ENCODE data around the gene MITF. TPM values are rescaled to one million over a fixed set of nuclear protein-coding genes. Genes with fewer than 3 reads are reported as not detected.

Gene MITF
- total RNA-seq, 3 donors from 2014 or later, result 3.2 to 56.1 (median 5.5) TPM

DNA sequence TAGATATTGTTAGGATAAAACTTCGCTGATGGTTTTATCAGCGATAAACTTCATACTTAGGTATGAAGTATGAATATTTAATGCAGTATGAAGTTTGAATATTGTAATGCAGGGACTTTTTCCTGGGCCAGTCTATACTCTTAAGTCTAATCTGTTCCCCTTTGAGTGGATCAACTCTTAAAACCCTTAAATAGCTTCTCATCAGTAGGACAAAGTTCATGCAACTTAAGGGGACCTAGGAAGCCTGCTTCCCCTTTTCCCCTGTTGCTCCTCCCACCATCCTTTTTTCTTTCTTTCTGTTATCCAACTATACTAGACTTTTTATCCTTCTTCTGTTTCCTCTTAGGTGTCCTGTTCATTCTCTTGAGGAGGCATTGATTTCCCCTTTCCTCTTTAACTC is 78.7 kb downstream of the MITF start:
- ATAC-seq (no peak), DNase-seq (no peak)
- intact Hi-C loops (cut with DNase I, micrococcal nuclease), result no loop called here
- Histone ChIP-seq H3K4me1 (ENCODE audit: low read depth) (peaks cover 7% of the 10 kb centered on the region), H3K4me3 (no peak overlapping the region), H3K9me3 (no peaks in the 10 kb centered on the region), H3K36me3 (ENCODE audit: low read depth) (no peaks in the 10 kb centered on the region)
- TF ChIP-seq, protein P1, sequence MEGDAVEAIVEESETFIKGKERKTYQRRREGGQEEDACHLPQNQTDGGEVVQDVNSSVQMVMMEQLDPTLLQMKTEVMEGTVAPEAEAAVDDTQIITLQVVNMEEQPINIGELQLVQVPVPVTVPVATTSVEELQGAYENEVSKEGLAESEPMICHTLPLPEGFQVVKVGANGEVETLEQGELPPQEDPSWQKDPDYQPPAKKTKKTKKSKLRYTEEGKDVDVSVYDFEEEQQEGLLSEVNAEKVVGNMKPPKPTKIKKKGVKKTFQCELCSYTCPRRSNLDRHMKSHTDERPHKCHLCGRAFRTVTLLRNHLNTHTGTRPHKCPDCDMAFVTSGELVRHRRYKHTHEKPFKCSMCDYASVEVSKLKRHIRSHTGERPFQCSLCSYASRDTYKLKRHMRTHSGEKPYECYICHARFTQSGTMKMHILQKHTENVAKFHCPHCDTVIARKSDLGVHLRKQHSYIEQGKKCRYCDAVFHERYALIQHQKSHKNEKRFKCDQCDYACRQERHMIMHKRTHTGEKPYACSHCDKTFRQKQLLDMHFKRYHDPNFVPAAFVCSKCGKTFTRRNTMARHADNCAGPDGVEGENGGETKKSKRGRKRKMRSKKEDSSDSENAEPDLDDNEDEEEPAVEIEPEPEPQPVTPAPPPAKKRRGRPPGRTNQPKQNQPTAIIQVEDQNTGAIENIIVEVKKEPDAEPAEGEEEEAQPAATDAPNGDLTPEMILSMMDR (IDR thresholded peaks at IDR 0.05), result no peak

DNA sequence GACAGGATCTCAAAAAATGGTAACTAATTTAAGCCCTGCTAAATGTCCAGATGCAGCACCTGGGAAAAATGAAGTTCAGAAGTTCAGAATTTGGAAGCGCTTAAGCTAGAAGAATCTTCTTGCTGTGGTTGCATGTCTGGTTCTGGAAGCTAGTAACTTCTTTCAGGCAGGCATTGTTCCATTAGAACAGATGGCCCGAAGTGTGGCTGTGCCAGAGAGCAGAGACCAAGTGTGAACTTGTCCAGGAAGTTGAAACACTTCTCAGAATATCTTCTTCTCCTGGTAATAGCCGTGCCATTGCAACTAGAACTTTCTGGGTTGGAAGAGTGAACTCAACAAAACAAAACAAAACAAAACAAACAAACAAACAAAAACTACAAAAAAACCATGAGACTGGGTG is 80.0 kb downstream of the MITF start:
- H3K36me3 ChIP-seq (ENCODE audit: low read depth), result no peaks in the 10 kb centered on the region
- no peak for ATAC-seq
- peak in 1 of 3 donors; percentile 10 for DNase-seq
- intact Hi-C loops (cut with DNase I, micrococcal nuclease), result no loop called here
- no peaks in the 10 kb centered on the region for H3K9me3 ChIP-seq
- no peak overlapping the region for H3K4me3 ChIP-seq
- H3K4me1 ChIP-seq (ENCODE audit: low read depth), result peaks cover 7% of the 10 kb centered on the region
- TF ChIP-seq, protein P1 (IDR thresholded peaks at IDR 0.05), result no peak

DNA sequence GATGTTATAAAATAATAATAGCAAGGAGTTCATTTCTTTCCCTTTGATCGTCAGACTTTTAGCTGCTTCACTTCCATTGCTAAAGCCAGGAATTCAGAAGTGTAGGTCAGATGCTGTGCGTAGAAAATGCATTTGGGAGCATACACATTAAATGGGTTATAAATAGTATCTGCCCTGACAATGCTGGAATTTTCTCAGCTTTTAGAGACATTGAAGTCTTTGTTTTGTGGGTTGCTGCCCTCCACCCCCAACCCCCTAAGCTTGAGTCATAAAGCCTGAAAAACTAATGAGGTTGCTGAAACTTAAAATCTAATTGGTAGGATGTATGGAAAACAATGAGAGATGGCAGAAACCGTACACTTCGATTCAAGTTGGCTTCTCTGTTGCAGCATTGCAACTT is 81.9 kb downstream of the MITF start:
- intact Hi-C loops (cut with DNase I, micrococcal nuclease), result no loop called here
- ATAC-seq (no peak), DNase-seq (no peak)
- no peaks in the 10 kb centered on the region for H3K4me1 ChIP-seq (ENCODE audit: low read depth)
- no peaks in the 10 kb centered on the region for H3K36me3 ChIP-seq (ENCODE audit: low read depth)
- H3K9me3 ChIP-seq, result no peaks in the 10 kb centered on the region
- no peak overlapping the region for H3K4me3 ChIP-seq
- TF ChIP-seq, protein P1 (IDR thresholded peaks at IDR 0.05), result no peak

DNA sequence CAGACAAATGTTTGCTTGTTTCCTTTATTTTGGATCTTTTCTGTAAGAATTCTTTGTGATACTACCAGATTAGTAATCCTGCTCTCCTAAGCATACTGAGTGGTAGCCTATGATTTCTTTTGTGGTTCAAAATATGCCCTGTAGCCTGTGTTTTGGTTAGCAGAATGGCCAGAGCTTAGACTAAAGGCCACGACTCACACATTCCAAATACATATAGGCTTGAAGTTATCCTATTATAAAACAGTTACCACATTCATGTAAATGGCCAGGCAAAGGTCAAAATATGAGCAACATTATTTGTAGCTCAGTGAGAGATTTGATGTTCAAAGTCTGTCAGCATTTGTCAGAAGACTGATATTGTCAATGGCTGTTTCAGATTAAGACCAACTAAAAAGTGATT is 84.5 kb downstream of the MITF start:
- intact Hi-C loops (cut with DNase I, micrococcal nuclease), result no loop called here
- H3K4me3 ChIP-seq, result no peak overlapping the region
- H3K9me3 ChIP-seq, result no peaks in the 10 kb centered on the region
- no peaks in the 10 kb centered on the region for H3K4me1 ChIP-seq (ENCODE audit: low read depth)
- no peaks in the 10 kb centered on the region for H3K36me3 ChIP-seq (ENCODE audit: low read depth)
- ATAC-seq, result no peak
- DNase-seq, result no peak
- TF ChIP-seq, protein P1 (IDR thresholded peaks at IDR 0.05), result no peak

DNA sequence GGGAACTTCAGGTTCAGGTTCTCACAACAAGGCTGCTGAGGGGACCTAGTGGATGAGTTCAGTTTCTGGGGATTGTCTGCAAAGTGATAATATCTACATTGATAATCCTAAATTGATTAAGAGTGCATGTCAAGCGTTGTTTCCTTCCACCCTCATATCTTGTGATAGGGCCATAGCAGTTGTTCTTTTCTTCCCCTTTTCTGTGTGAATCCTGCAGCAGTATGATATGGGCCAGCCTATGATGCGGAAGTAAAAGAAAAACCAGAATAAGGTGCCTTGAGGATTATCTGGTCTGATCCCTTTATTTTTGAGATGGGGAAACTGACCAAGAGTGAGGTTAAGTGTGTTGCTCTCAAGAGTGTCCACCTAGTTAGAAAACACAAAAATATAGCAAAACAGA is 86.2 kb downstream of the MITF start:
- Histone ChIP-seq H3K4me1 (ENCODE audit: low read depth) (no peaks in the 10 kb centered on the region), H3K4me3 (no peak overlapping the region), H3K9me3 (no peaks in the 10 kb centered on the region), H3K36me3 (ENCODE audit: low read depth) (no peaks in the 10 kb centered on the region)
- intact Hi-C loops (cut with DNase I, micrococcal nuclease), result no loop called here
- ATAC-seq (no peak), DNase-seq (no peak)
- TF ChIP-seq, protein P1 (IDR thresholded peaks at IDR 0.05), result no peak

DNA sequence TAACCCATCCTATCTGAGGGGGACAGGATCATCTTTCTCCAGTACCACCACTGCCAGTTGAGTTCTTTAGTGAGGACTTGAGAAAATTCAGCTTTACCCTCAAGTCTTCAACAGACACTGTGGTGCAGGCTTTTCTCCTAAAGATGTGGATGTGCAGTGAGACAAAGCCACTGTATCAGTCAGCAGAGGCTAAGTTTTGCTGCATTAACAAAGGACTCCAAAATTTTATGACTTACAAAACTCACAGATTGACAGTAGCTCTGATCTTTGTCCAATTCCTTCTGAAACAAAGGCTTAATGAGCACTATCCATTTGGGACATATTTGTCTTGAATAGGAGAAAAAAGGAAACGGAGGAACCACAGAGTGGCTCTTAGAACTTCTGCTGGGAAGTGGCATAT is 87.9 kb downstream of the MITF start:
- intact Hi-C loops (cut with DNase I, micrococcal nuclease), result no loop called here
- Histone ChIP-seq H3K36me3 (ENCODE audit: low read depth) (no peaks in the 10 kb centered on the region), H3K9me3 (no peaks in the 10 kb centered on the region), H3K4me1 (ENCODE audit: low read depth) (no peaks in the 10 kb centered on the region), H3K4me3 (no peak overlapping the region)
- ATAC-seq (no peak), DNase-seq (no peak)
- TF ChIP-seq, protein P1 (IDR thresholded peaks at IDR 0.05), result no peak
